GM23338 (cell line): ENCODE data around the gene C12orf54.

Experiments
- CREB1 ChIP-seq: fragments of 250-450 bp; sonication (Bioruptor Pico); IDR thresholded peaks from 2 replicates; pipeline ENCODE4 v1.5.0; 2020; ENCODE audit warnings: low read depth, mild to moderate bottlenecking, moderate library complexity
- EZH2 ChIP-seq: fragments of 200-600 bp; sonication (generic); IDR thresholded peaks from one replicate; pipeline ENCODE4 v1.8.0; 2017; ENCODE audit warnings: antibody characterized with exemption, mild to moderate bottlenecking, low read depth; ENCODE audit not compliant: unreplicated experiment
- EZH2phosphoT487 ChIP-seq: fragments of 200-600 bp; sonication (generic); IDR thresholded peaks from one replicate; pipeline ENCODE4 v1.8.1; 2018; ENCODE audit warnings: antibody characterized with exemption; ENCODE audit not compliant: unreplicated experiment
- JUNB ChIP-seq: IDR thresholded peaks from one replicate; pipeline ENCODE4 v1.6.1; 2016; ENCODE audit warnings: antibody characterized with exemption; ENCODE audit not compliant: unreplicated experiment
- POLR2AphosphoS5 ChIP-seq: IDR thresholded peaks from 2 replicates; pipeline ENCODE4 v1.6.1; 2016; ENCODE audit warnings: antibody characterized with exemption, low read depth
- ZNF114 ChIP-seq: fragments of 250-450 bp; sonication (Bioruptor Pico); IDR thresholded peaks from 2 replicates; pipeline ENCODE4 v1.5.0; 2020; ENCODE audit warnings: mild to moderate bottlenecking, moderate library complexity
- TF ChIP-seq, protein P1 (sequence below), 2 experiments: fragments of 200-600 bp in 1 of 2; sonication (generic) in 1 of 2; conservative IDR thresholded peaks; 2 replicates each; pipeline versions ENCODE4 v1.5.1 to v1.6.1; 2016 to 2017; ENCODE audit warnings: antibody characterized with exemption in 2 of 2, low read depth in 2 of 2, mild to moderate bottlenecking in 2 of 2, moderate library complexity in 1 of 2
- TF ChIP-seq, protein P2 (sequence below): IDR thresholded peaks from one replicate; pipeline ENCODE4 v1.6.1; 2018; ENCODE audit warnings: antibody characterized with exemption; ENCODE audit not compliant: unreplicated experiment

- TF ChIP-seq, protein P1, sequence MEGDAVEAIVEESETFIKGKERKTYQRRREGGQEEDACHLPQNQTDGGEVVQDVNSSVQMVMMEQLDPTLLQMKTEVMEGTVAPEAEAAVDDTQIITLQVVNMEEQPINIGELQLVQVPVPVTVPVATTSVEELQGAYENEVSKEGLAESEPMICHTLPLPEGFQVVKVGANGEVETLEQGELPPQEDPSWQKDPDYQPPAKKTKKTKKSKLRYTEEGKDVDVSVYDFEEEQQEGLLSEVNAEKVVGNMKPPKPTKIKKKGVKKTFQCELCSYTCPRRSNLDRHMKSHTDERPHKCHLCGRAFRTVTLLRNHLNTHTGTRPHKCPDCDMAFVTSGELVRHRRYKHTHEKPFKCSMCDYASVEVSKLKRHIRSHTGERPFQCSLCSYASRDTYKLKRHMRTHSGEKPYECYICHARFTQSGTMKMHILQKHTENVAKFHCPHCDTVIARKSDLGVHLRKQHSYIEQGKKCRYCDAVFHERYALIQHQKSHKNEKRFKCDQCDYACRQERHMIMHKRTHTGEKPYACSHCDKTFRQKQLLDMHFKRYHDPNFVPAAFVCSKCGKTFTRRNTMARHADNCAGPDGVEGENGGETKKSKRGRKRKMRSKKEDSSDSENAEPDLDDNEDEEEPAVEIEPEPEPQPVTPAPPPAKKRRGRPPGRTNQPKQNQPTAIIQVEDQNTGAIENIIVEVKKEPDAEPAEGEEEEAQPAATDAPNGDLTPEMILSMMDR (conservative IDR thresholded peaks at IDR 0.05; ENCODE audit: low read depth in 2 of 2) = no peak
- TF ChIP-seq EZH2phosphoT487 = no peak
- no peak for TF ChIP-seq CREB1 (CRISPR knock-in tag)
- TF ChIP-seq EZH2 = no peak
- TF ChIP-seq, protein P2, sequence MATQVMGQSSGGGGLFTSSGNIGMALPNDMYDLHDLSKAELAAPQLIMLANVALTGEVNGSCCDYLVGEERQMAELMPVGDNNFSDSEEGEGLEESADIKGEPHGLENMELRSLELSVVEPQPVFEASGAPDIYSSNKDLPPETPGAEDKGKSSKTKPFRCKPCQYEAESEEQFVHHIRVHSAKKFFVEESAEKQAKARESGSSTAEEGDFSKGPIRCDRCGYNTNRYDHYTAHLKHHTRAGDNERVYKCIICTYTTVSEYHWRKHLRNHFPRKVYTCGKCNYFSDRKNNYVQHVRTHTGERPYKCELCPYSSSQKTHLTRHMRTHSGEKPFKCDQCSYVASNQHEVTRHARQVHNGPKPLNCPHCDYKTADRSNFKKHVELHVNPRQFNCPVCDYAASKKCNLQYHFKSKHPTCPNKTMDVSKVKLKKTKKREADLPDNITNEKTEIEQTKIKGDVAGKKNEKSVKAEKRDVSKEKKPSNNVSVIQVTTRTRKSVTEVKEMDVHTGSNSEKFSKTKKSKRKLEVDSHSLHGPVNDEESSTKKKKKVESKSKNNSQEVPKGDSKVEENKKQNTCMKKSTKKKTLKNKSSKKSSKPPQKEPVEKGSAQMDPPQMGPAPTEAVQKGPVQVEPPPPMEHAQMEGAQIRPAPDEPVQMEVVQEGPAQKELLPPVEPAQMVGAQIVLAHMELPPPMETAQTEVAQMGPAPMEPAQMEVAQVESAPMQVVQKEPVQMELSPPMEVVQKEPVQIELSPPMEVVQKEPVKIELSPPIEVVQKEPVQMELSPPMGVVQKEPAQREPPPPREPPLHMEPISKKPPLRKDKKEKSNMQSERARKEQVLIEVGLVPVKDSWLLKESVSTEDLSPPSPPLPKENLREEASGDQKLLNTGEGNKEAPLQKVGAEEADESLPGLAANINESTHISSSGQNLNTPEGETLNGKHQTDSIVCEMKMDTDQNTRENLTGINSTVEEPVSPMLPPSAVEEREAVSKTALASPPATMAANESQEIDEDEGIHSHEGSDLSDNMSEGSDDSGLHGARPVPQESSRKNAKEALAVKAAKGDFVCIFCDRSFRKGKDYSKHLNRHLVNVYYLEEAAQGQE = no peak
- TF ChIP-seq POLR2AphosphoS5 = no peak
- no peak for TF ChIP-seq JUNB
- no peak for TF ChIP-seq ZNF114 (CRISPR knock-in tag)
These were observed 26.7 kb downstream of the C12orf54 start for GRCh38 chr12:48508987-48509386.
